Activated CD8-positive, alpha-beta T cell treated with anti-CD3 and anti-CD28 coated beads for 36 hours (primary cell): ENCODE data around the gene GALNT9. TPM values are rescaled to one million over a fixed set of nuclear protein-coding genes. Genes with fewer than 3 reads are reported as not detected.

ENCODE experiments used
- ATAC-seq: fragments of 200-7000 bp; cut with Tn5 transposase; one replicate; pipeline ENCODE4 v1.10.0; 2021; ENCODE audit warnings: mild to moderate bottlenecking, moderate library complexity
- CTCF ChIA-PET: fragments of 350-600 bp; sonication (Branson Sonifier 250); formaldehyde crosslinking; loops from one replicate; lab custom pipeline; 2021; ENCODE audit warnings: antibody characterized with exemption; lab: Charles Lee
- POLR2A ChIA-PET: fragments of 350-600 bp; sonication (Branson Sonifier 250); formaldehyde crosslinking; loops from one replicate; lab custom pipeline; 2021; ENCODE audit warnings: antibody characterized with exemption; lab: Charles Lee
- DNase-seq: peaks from one replicate; pipeline ENCODE4 v3.0.0-alpha.2; 2020
- H3K27ac Mint-ChIP-seq: one replicate; pipeline ENCODE4 v1.8.0; 2021; ENCODE audit warnings: mild to moderate bottlenecking, mixed read lengths
- H3K27me3 Mint-ChIP-seq: one replicate; pipeline ENCODE4 v1.8.0; 2021; ENCODE audit warnings: mixed read lengths
- H3K36me3 Mint-ChIP-seq: one replicate; pipeline ENCODE4 v1.8.0; 2021; ENCODE audit warnings: low read depth, mixed read lengths
- H3K4me1 Mint-ChIP-seq: one replicate; pipeline ENCODE4 v1.8.0; 2021; ENCODE audit warnings: low read depth, mixed read lengths
- H3K4me3 Mint-ChIP-seq: one replicate; pipeline ENCODE4 v1.8.0; 2021; ENCODE audit warnings: mild to moderate bottlenecking, moderate library complexity, mixed read lengths
- H3K9me3 Mint-ChIP-seq: one replicate; pipeline ENCODE4 v1.8.0; 2021; ENCODE audit warnings: mixed read lengths
- CTCF ChIP-seq: fragments of 200-600 bp; IDR thresholded peaks from one replicate; pipeline ENCODE4 v1.8.0; 2022; ENCODE audit warnings: antibody characterized with exemption, mild to moderate bottlenecking
- intact Hi-C: fragments of 100-400 bp; cut with micrococcal nuclease; formaldehyde crosslinking; loops from one replicate; pipeline ENCODE4 v1.10.0; 2022
- total RNA-seq, 2 experiments: library from RNA; stranded (reverse); gene quantifications; one replicate each; pipeline ENCODE4 v1.2.3, GENCODE V29; 2021

GALNT9 gene
- total RNA-seq, 2 experiments from 2014 or later: not detected

GRCh38 chr12:132182206-132182710, 147.1 kb downstream of the GALNT9 start:
- ATAC-seq: no peak
- intact Hi-C loops: no loop called here
- no peak for DNase-seq
- ChIA-PET POLR2A (interaction anchor here (0.7 to 1.2 kb wide), 2 partner anchors 376 to 440 kb away, joined by 3 read pairs; no protein-coding TSS in a partner anchor), CTCF (no interaction called here)
- Mint-ChIP-seq H3K27me3 (no peaks in the 10 kb centered on the region), H3K4me1 (peaks cover 28% of the 10 kb centered on the region), H3K4me3 (no peak overlapping the region), H3K36me3 (no peaks in the 10 kb centered on the region), H3K27ac (no peak overlapping the region), H3K9me3 (no peaks in the 10 kb centered on the region)
- TF ChIP-seq CTCF: no peak

GRCh38 chr12:132181570-132182200, 147.7 kb downstream of the GALNT9 start:
- POLR2A ChIA-PET: no interaction called here
- CTCF ChIA-PET: no interaction called here
- TF ChIP-seq CTCF: no peak
- Mint-ChIP-seq H3K4me3 (no peak overlapping the region), H3K27me3 (no peaks in the 10 kb centered on the region), H3K36me3 (no peaks in the 10 kb centered on the region), H3K27ac (no peak overlapping the region), H3K9me3 (no peaks in the 10 kb centered on the region), H3K4me1 (peaks cover 23% of the 10 kb centered on the region)
- intact Hi-C loops: no loop called here
- ATAC-seq (no peak), DNase-seq (no peak)

GRCh38 chr12:132180648-132181546, 148.5 kb downstream of the GALNT9 start:
- intact Hi-C loops: no loop called here
- Mint-ChIP-seq H3K9me3 (no peaks in the 10 kb centered on the region), H3K4me3 (no peak overlapping the region), H3K27ac (no peak overlapping the region), H3K4me1 (peaks cover 16% of the 10 kb centered on the region), H3K36me3 (no peaks in the 10 kb centered on the region), H3K27me3 (no peaks in the 10 kb centered on the region)
- ATAC-seq (no peak), DNase-seq (no peak)
- CTCF ChIA-PET: no interaction called here
- POLR2A ChIA-PET: no interaction called here
- no peak for TF ChIP-seq CTCF

GRCh38 chr12:132179431-132180362, 149.7 kb downstream of the GALNT9 start:
- no peak for TF ChIP-seq CTCF
- Mint-ChIP-seq H3K4me3 (no peak overlapping the region), H3K27ac (no peak overlapping the region), H3K36me3 (no peaks in the 10 kb centered on the region), H3K4me1 (peaks cover 12% of the 10 kb centered on the region), H3K9me3 (no peaks in the 10 kb centered on the region), H3K27me3 (peaks cover 1% of the 10 kb centered on the region)
- ChIA-PET POLR2A (no interaction called here), CTCF (no interaction called here)
- DNase-seq (no peak), ATAC-seq (no peak)
- intact Hi-C loops: no loop called here
